Stimulated activated CD8-positive, alpha-beta memory T cell treated with anti-CD3 and anti-CD28 coated beads, Interleukin-12 subunit alpha, Interleukin-12 subunit beta, amount 100 ng/mL, for 24 hours (primary cell): ENCODE measurements around the gene AMOTL1.

Source experiments
- DNase-seq: peaks from one replicate; pipeline ENCODE4 v3.0.0-alpha.2; 2020; ENCODE audit errors: extremely low read depth

Gene AMOTL1

GRCh38 chr11:94746721-94747120, 21.4 kb upstream of the AMOTL1 start:
- no peak for DNase-seq

- DNase-seq, result no peak
Observed at GRCh38 chr11:94747146-94747545, 21.0 kb upstream of the AMOTL1 start.

- DNase-seq, result no peak
Observed at GRCh38 chr11:94747601-94748041, 20.5 kb upstream of the AMOTL1 start.

- DNase-seq, result no peak
Observed at GRCh38 chr11:94749369-94749768, 18.8 kb upstream of the AMOTL1 start.

GRCh38 chr11:94750319-94751217, 17.6 kb upstream of the AMOTL1 start:
- DNase-seq, result no peak

GRCh38 chr11:94751218-94751609, 16.9 kb upstream of the AMOTL1 start:
- no peak for DNase-seq

- DNase-seq, result no peak
Observed at GRCh38 chr11:94751786-94752185, 16.4 kb upstream of the AMOTL1 start.

- no peak for DNase-seq
Observed at GRCh38 chr11:94753630-94754029, 14.5 kb upstream of the AMOTL1 start.

GRCh38 chr11:94754335-94754734, 13.8 kb upstream of the AMOTL1 start:
- no peak for DNase-seq

- DNase-seq, result no peak
Observed at GRCh38 chr11:94754819-94755218, 13.3 kb upstream of the AMOTL1 start.

- no peak for DNase-seq
Observed at GRCh38 chr11:94755494-94755893, 12.7 kb upstream of the AMOTL1 start.

GRCh38 chr11:94757037-94757735, 11.0 kb upstream of the AMOTL1 start:
- no peak for DNase-seq

- DNase-seq, result no peak
Observed at GRCh38 chr11:94758666-94759065, 9.5 kb upstream of the AMOTL1 start.

GRCh38 chr11:94759522-94759921, 8.6 kb upstream of the AMOTL1 start:
- DNase-seq, result no peak

- no peak for DNase-seq
Observed at GRCh38 chr11:94760296-94760695, 7.9 kb upstream of the AMOTL1 start.

- no peak for DNase-seq
Observed at GRCh38 chr11:94762208-94762607, 5.9 kb upstream of the AMOTL1 start.

GRCh38 chr11:94762995-94763394, 5.2 kb upstream of the AMOTL1 start:
- DNase-seq, result no peak

- DNase-seq, result no peak
Observed at GRCh38 chr11:94766713-94767206, 1.4 kb upstream of the AMOTL1 start.

- no peak for DNase-seq
Observed at GRCh38 chr11:94767291-94767690, 865 bp upstream of the AMOTL1 start.

GRCh38 chr11:94768602-94769541, 716 bp downstream of the AMOTL1 start:
- no peak for DNase-seq

- no peak for DNase-seq
Observed at GRCh38 chr11:94769880-94770279, 1.7 kb downstream of the AMOTL1 start.
